IMR-90 (cell line): ENCODE results near the gene CFAP61. TPM values are rescaled to one million over a fixed set of nuclear protein-coding genes. Genes with fewer than 3 reads are reported as not detected.

Experiments
- ATAC-seq: fragments of 200-7000 bp; cut with Tn5 transposase; 2 replicates; pipeline ENCODE4 v1.9.1; 2020; ENCODE audit warnings: low read depth, mild to moderate bottlenecking, moderate library complexity
- BruUV-seq: library from RNA; stranded (reverse); fragments of 400-500 nt; replicated peaks from 2 replicates; lab custom pipeline; 2021; lab: Mats Ljungman, UMichigan
- CTCF ChIA-PET: fragments of 300-600 bp; formaldehyde crosslinking; extraction: SDS; loops from one replicate; lab custom pipeline; 2021; ENCODE audit warnings: antibody characterized with exemption; lab: Yijun Ruan, JAX
- POLR2A ChIA-PET: fragments of 300-600 bp; sonication (Branson Sonifier 250); formaldehyde crosslinking; loops from one replicate; lab custom pipeline; 2022; ENCODE audit warnings: antibody characterized with exemption; ENCODE audit not compliant: unreplicated experiment; lab: Charles Lee
- DNase-seq: peaks from one replicate; pipeline ENCODE4 v3.0.0; 2013
- H2AFZ ChIP-seq: replicated peaks from 2 replicates; pipeline ENCODE3; 2013; ENCODE audit warnings: low read length, mild to moderate bottlenecking; ENCODE audit not compliant: poor library complexity
- H2AK5ac ChIP-seq: 2 replicates; pipeline ENCODE4 v1.6.1; 2013; ENCODE audit warnings: low read depth, low read length, inconsistent platforms
- H2AK9ac ChIP-seq: replicated peaks from 2 replicates; pipeline ENCODE3; 2013; ENCODE audit warnings: mild to moderate bottlenecking, low read depth, low read length, moderate library complexity; ENCODE audit not compliant: poor library complexity
- H2BK120ac ChIP-seq: 2 replicates; pipeline ENCODE4 v1.6.1; 2013; ENCODE audit warnings: low read depth, low read length, inconsistent platforms
- H2BK15ac ChIP-seq: 3 replicates; pipeline ENCODE4 v1.6.1; 2013; ENCODE audit warnings: low read depth, low read length, inconsistent platforms
- H2BK20ac ChIP-seq: 2 replicates; pipeline ENCODE4 v1.6.1; 2013; ENCODE audit warnings: low read depth, mild to moderate bottlenecking, inconsistent platforms, low read length, moderate library complexity
- H2BK5ac ChIP-seq: 2 replicates; pipeline ENCODE4 v1.6.1; 2013; ENCODE audit warnings: mild to moderate bottlenecking, low read depth, low read length, inconsistent platforms; ENCODE audit not compliant: poor library complexity, severe bottlenecking
- H3K14ac ChIP-seq: replicated peaks from 2 replicates; pipeline ENCODE4 v1.6.1; 2013; ENCODE audit warnings: low read depth, low read length, inconsistent platforms
- H3K18ac ChIP-seq: 2 replicates; pipeline ENCODE4 v1.6.1; 2013; ENCODE audit warnings: low read depth, low read length, control low read depth
- H3K23ac ChIP-seq: 2 replicates; pipeline ENCODE4 v1.6.1; 2013; ENCODE audit warnings: low read depth, low read length, inconsistent platforms
- H3K27ac ChIP-seq: 2 replicates; pipeline ENCODE4 v1.5.1; 2013; ENCODE audit warnings: mild to moderate bottlenecking, control low read depth, low read length; ENCODE audit not compliant: insufficient read depth
- H3K27me3 ChIP-seq: 2 replicates; pipeline ENCODE4 v1.6.1; 2013; ENCODE audit warnings: low read length; ENCODE audit not compliant: control insufficient read depth, insufficient read depth
- H3K36me3 ChIP-seq: 2 replicates; pipeline ENCODE4 v1.6.1; 2013; ENCODE audit warnings: low read length, mixed read lengths; ENCODE audit not compliant: control insufficient read depth, insufficient read depth
- H3K4ac ChIP-seq: 2 replicates; pipeline ENCODE4 v1.6.1; 2013; ENCODE audit warnings: low read depth, low read length, inconsistent platforms
- H3K4me1 ChIP-seq: 2 replicates; pipeline ENCODE4 v1.6.1; 2013; ENCODE audit warnings: low read length, mixed read lengths; ENCODE audit not compliant: control insufficient read depth, insufficient read depth
- H3K4me2 ChIP-seq: 2 replicates; pipeline ENCODE4 v1.6.1; 2013; ENCODE audit warnings: low read depth, mild to moderate bottlenecking, control low read depth, low read length, moderate library complexity
- H3K4me3 ChIP-seq: 2 replicates; pipeline ENCODE4 v1.5.1; 2013; ENCODE audit warnings: low read depth, mild to moderate bottlenecking, control low read depth, low read length, moderate library complexity; ENCODE audit not compliant: insufficient read depth
- H3K56ac ChIP-seq: 2 replicates; pipeline ENCODE4 v1.6.1; 2013; ENCODE audit warnings: low read length, inconsistent platforms; ENCODE audit not compliant: insufficient read depth; ENCODE audit errors: extremely low read depth
- H3K79me1 ChIP-seq, 2 experiments: 2 replicates each; pipeline ENCODE4 v1.6.1; 2013; ENCODE audit warnings: low read length in 2 of 2, inconsistent platforms in 1 of 2, low read depth in 1 of 2
- H3K9ac ChIP-seq: 2 replicates; pipeline ENCODE4 v1.6.1; 2013; ENCODE audit warnings: low read depth, low read length, control low read depth
- H3K9me1 ChIP-seq: 2 replicates; pipeline ENCODE4 v1.6.1; 2013; ENCODE audit warnings: low read length, inconsistent platforms; ENCODE audit not compliant: insufficient read depth
- H3K9me3 ChIP-seq: 2 replicates; pipeline ENCODE4 v1.6.1; 2013; ENCODE audit warnings: low read length; ENCODE audit not compliant: control insufficient read depth, insufficient read depth
- H4K20me1 ChIP-seq: 2 replicates; pipeline ENCODE4 v1.6.1; 2013; ENCODE audit warnings: low read length, inconsistent platforms; ENCODE audit not compliant: insufficient read depth
- H4K5ac ChIP-seq: 2 replicates; pipeline ENCODE4 v1.6.1; 2013; ENCODE audit warnings: mild to moderate bottlenecking, low read depth, low read length, control low read depth
- H4K8ac ChIP-seq, 2 experiments: 2 replicates each; pipeline ENCODE4 v1.6.1; 2013; ENCODE audit warnings: low read depth in 2 of 2, low read length in 2 of 2, control low read depth in 1 of 2, inconsistent platforms in 1 of 2
- H4K91ac ChIP-seq: 2 replicates; pipeline ENCODE4 v1.6.1; 2013; ENCODE audit warnings: low read depth, low read length, inconsistent platforms; ENCODE audit not compliant: insufficient read depth
- BHLHE40 ChIP-seq: fragments of 150-350 bp; IDR thresholded peaks from 2 replicates; pipeline ENCODE4 v1.6.1; 2016; ENCODE audit warnings: mild to moderate bottlenecking, low read depth, low read length
- CEBPB ChIP-seq: IDR thresholded peaks from 2 replicates; pipeline ENCODE4 v1.6.1; 2012; ENCODE audit warnings: low read depth, low read length, improper control_type of control experiment
- CHD1 ChIP-seq: IDR thresholded peaks from 2 replicates; pipeline ENCODE4 v1.6.1; 2012; ENCODE audit warnings: low read depth, low read length, improper control_type of control experiment
- MAFK ChIP-seq: IDR thresholded peaks from 2 replicates; pipeline ENCODE4 v1.6.1; 2012; ENCODE audit warnings: low read depth, low read length, improper control_type of control experiment
- MAZ ChIP-seq: IDR thresholded peaks from 2 replicates; pipeline ENCODE4 v1.6.1; 2012; ENCODE audit warnings: low read depth, mild to moderate bottlenecking, low read length, improper control_type of control experiment, moderate library complexity, borderline replicate concordance
- NFE2L2 ChIP-seq: fragments of 150-350 bp; IDR thresholded peaks from 2 replicates; pipeline ENCODE4 v1.6.1; 2016; ENCODE audit warnings: low read depth, mild to moderate bottlenecking, low read length
- RAD21 ChIP-seq: IDR thresholded peaks from 2 replicates; pipeline ENCODE4 v1.6.1; 2012; ENCODE audit warnings: low read length, improper control_type of control experiment
- USF2 ChIP-seq: fragments of 150-350 bp; IDR thresholded peaks from 2 replicates; pipeline ENCODE4 v1.6.1; 2017; ENCODE audit warnings: mild to moderate bottlenecking, antibody characterized with exemption, low read length, low read depth
- WGBS, 2 experiments: methylation state at CpG; one replicate each; pipeline versions ENCODE4 v1.1.5 to v1.1.7; 2013; ENCODE audit warnings: missing lambda C conversion rate in 2 of 2; ENCODE audit not compliant: insufficient read length in 1 of 2; ENCODE audit errors: extremely low coverage in 2 of 2; 5-methylcytosine and 5-hydroxymethylcytosine counted together
- dilution Hi-C: fragments of 300-500 bp; cut with HindIII; formaldehyde crosslinking; loops from one replicate; pipeline ENCODE4 v1.14.3; 2018; ENCODE audit warnings: low sequenced_read_pairs; ENCODE audit not compliant: unreplicated experiment
- in situ Hi-C: fragments of 300-500 bp; cut with MboI; formaldehyde crosslinking; loops from 3 replicates; pipeline ENCODE4 v1.14.3; 2019; ENCODE audit warnings: low sequenced_read_pairs, inconsistent platforms, mixed read lengths
- intact Hi-C: fragments of 100-400 bp; cut with micrococcal nuclease; formaldehyde crosslinking; loops from 2 replicates; pipeline ENCODE4 v1.10.0; 2022
- polyA plus RNA-seq, 3 experiments: library from polyadenylated mRNA; depleted of rRNA; stranded (reverse); fragments of >200 nt; gene quantifications; 2 replicates each; pipeline ENCODE4 v1.2.3, GENCODE V29; 2012; ENCODE audit warnings: low replicate concordance in 1 of 3
- total RNA-seq: library from RNA; depleted of rRNA; stranded (reverse); fragments of >200 nt; gene quantifications from 2 replicates; pipeline ENCODE4 v1.2.3, GENCODE V29; 2012

CFAP61 gene
- total and polyA plus RNA-seq, 2 of the 4 experiments (the other 2 are of a cell fraction), result 0.07 TPM; not detected in 1

GRCh38 chr20:20192366-20192765 is 140.0 kb downstream of the CFAP61 start:
- in situ Hi-C loops, result no loop called here
- dilution Hi-C loops, result no loop called here
- Histone ChIP-seq H2AK5ac (no peak overlapping the region), H3K4me2 (no peak overlapping the region), H2BK120ac (no peak overlapping the region), H3K23ac (no peak overlapping the region), H3K79me1 (no peaks in the 10 kb centered on the region), H3K36me3 (no peaks in the 10 kb centered on the region), H4K5ac (no peak overlapping the region), H3K27ac (no peak overlapping the region), H4K8ac (no peak overlapping the region), H2AFZ (no peak overlapping the region), H3K9me3 (no peaks in the 10 kb centered on the region), H2BK15ac (no peak overlapping the region), H3K4ac (no peak overlapping the region), H3K4me1 (no peaks in the 10 kb centered on the region), H2BK20ac (no peak overlapping the region), H2AK9ac (no peak overlapping the region), H3K56ac (no peak overlapping the region), H3K4me3 (no peak overlapping the region), H3K9ac (no peak overlapping the region), H3K9me1 (no peaks in the 10 kb centered on the region), H4K91ac (no peak overlapping the region), H3K18ac (no peak overlapping the region), H3K27me3 (no peaks in the 10 kb centered on the region), H2BK5ac (no peak overlapping the region), H4K20me1 (no peaks in the 10 kb centered on the region), H3K14ac (no peak overlapping the region)
- DNase-seq, result no peak
- CTCF ChIA-PET, result no interaction called here
- no TSS peak for BruUV-seq
- 100% methylated on average over 2 of the region's 6 CpGs; no CpG with 5 or more reads in 1 of the 2 experiments for WGBS, 2 experiments
- no peak for ATAC-seq
- POLR2A ChIA-PET, result no interaction called here
- TF ChIP-seq MAFK (no peak), BHLHE40 (no peak), CEBPB (no peak), MAZ (no peak), NFE2L2 (no peak), USF2 (no peak), RAD21 (no peak), CHD1 (no peak)
- intact Hi-C loops, result no loop called here
